ENCODE measurements around the gene MYNN.
"Not testable (repeated sequence)": the region's sequence is repeated elsewhere in the genome, so short reads cannot be mapped to it uniquely, and the experiment has no call there.

Gene MYNN
- total RNA-seq, result 68.9 reads per million, percentile 75 among the genes with 10 or more reads in this experiment

GRCh38 chr3:169772897-169773816, at the start of gene MYNN:
MYNN (plus strand) TSS chr3:169773396; CDS start chr3:169774296, 900 bp downstream.
- DNase-seq, result peak; percentile 85

- not testable (repeated sequence) for DNase-seq
Measured at GRCh38 chr3:169731857-169732256, 41.3 kb upstream of the MYNN start.

GRCh38 chr3:169739067-169739466, 34.1 kb upstream of the MYNN start:
- no peak for DNase-seq

- DNase-seq, result no peak
Measured at GRCh38 chr3:169744366-169745054, 28.7 kb upstream of the MYNN start.

GRCh38 chr3:169746924-169747323, 26.3 kb upstream of the MYNN start:
- DNase-seq, result no peak

GRCh38 chr3:169748670-169749069, 24.5 kb upstream of the MYNN start:
- DNase-seq, result no peak

GRCh38 chr3:169750665-169751064, 22.5 kb upstream of the MYNN start:
- DNase-seq, result no peak

- DNase-seq, result no peak
Measured at GRCh38 chr3:169751875-169752274, 21.3 kb upstream of the MYNN start.

GRCh38 chr3:169754711-169755110, 18.5 kb upstream of the MYNN start:
- DNase-seq, result no peak

- DNase-seq, result no peak
Measured at GRCh38 chr3:169755488-169755887, 17.7 kb upstream of the MYNN start.

GRCh38 chr3:169758359-169758994, 14.7 kb upstream of the MYNN start:
- DNase-seq, result no peak

- DNase-seq, result no peak
Measured at GRCh38 chr3:169759256-169759655, 13.9 kb upstream of the MYNN start.

GRCh38 chr3:169760479-169760878, 12.7 kb upstream of the MYNN start:
- DNase-seq, result no peak

GRCh38 chr3:169764312-169764881, 8.8 kb upstream of the MYNN start:
- peak; percentile 45 for DNase-seq

GRCh38 chr3:169764882-169765612, 8.1 kb upstream of the MYNN start, which contains the start of gene TERC:
TERC (minus strand) TSS chr3:169765060.
- peak; percentile 88 for DNase-seq

- peak; percentile 39 for DNase-seq
Measured at GRCh38 chr3:169769287-169770181, 3.7 kb upstream of the MYNN start, which contains the start of gene ACTRT3. ACTRT3 (minus strand) TSS chr3:169769561; CDS start chr3:169769520, 41 bp downstream.

- DNase-seq, result peak; percentile 60
Measured at GRCh38 chr3:169771497-169772304, 1.5 kb upstream of the MYNN start.

GRCh38 chr3:169772305-169772896, 795 bp upstream of the MYNN start:
- no peak for DNase-seq

GRCh38 chr3:169774186-169774585, 990 bp downstream of the MYNN start:
- no peak for DNase-seq

- DNase-seq, result no peak
Measured at GRCh38 chr3:169777822-169778221, 4.6 kb downstream of the MYNN start.

Data from effector CD4-positive, alpha-beta T cell (primary cell).